IPS-18c (cell line): ENCODE measurements around the gene ZNF253.
"Not testable (repeated sequence)": the region's sequence is repeated elsewhere in the genome, so short reads cannot be mapped to it uniquely, and the experiment has no call there.

ENCODE experiments used
- H3K4me3 ChIP-seq: 2 replicates; pipeline ENCODE4 v1.7.0; 2013; ENCODE audit warnings: low read depth, mild to moderate bottlenecking, low read length, moderate library complexity; ENCODE audit not compliant: insufficient read depth
- H3K9me3 ChIP-seq: one replicate; pipeline ENCODE4 v1.6.1; 2013; ENCODE audit warnings: mild to moderate bottlenecking, low read length, moderate library complexity; ENCODE audit not compliant: control insufficient read depth, insufficient read depth

Gene ZNF253

DNA sequence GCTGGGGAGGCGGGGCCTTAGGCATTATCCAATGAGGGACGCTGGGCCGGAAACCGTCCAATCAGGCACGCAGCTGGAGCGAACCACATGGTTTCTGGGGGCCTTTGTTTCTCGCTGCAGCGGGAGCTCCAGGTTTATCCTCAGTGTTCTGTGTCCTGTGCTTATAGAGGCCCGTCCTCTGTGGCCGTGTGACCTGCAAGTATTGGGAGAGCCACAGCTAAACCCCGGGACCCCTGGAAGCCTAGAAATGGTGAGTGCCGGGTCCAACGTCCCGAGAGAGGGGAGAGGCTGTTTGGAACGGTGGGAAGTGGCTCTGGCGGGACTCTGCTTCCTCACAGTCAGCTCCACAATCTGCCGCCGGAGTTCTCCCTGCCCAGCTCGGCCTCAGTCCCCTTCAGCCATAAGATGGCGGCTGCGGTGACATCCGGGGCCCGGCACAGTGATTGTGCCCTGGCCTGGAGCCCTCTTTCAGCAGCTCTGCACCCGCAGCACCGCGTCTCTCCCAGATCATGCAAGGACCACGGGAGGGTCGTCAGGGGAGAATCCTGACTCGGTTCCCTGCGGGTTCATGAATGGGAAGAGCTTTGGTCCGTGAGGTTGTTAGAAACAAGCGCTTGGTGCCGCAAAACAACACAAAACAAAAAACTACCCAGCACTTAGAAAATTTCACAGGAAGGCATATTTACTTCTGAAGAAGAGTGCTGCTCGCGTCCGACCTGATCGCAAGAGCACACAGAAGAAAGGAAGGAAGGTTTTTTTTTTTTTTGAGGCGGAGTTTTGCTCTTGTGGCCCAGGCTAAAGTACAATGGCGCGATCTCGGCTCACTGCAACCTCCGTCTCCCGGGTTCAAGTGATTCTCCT lies at the start of gene ZNF253:
Gene ZNF253 (plus strand): TSS at position 133 of the 861 bp plus-strand sequence. CDS start 115 bp downstream, at position 248.
- no peaks in the 10 kb centered on the region for H3K9me3 ChIP-seq

DNA sequence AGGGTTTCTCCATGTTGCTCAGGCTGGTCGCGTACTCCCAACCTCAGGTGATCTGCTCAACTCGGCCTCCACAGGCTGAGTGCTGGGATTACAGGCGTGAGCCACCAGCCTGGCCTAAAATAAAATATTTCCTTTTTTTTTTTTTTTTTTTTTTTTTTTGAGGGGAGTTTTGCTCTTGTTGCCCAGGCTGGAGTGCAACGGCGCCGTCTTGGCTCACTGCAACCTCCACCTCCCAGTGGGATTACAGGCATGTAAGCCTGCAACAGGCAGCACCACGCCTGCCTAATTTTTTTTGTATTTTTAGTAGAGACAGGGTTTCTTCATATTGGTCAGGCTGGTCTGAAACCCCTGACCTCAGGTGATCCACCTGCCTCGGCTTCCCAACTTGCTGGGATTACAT lies 49.0 kb upstream of the ZNF253 start:
- no peak overlapping the region for H3K4me3 ChIP-seq
- H3K9me3 ChIP-seq, result peaks cover 7% of the 10 kb centered on the region

More for the DNA sequence above, at the start of gene ZNF253:
- peak within 1 kb of the TSS; percentile 92 for H3K4me3 ChIP-seq

- no peak overlapping the region for H3K4me3 ChIP-seq
- H3K9me3 ChIP-seq, result peaks cover 7% of the 10 kb centered on the region
Observed at GRCh38 chr19:19817357-19817756, 48.3 kb upstream of the ZNF253 start.

DNA sequence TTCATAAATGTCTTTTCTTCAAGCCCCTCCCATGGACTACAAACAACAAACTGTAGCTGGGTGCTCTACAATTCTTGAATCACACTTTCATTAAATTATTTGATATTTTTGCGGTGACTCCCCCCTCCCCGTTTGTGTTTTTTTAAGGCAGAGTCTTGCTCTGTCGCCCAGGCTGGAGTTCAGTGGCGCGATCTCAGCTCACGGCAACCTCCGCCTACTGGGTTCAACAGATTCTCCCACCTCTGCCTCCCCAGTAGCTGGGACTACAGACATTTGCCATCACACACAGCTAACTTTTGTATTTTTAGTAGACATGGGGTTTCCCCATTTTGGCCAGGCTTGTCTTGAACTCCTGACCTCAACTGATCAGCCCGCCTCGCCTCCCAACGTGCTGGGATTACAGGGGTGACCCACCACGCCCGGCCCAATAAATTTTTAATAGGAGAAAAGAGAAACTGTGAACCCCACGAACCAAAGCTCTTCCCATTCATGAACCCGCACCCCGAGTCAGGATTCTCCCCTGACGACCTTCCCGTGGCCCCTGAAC lies 44.8 kb upstream of the ZNF253 start:
- H3K4me3 ChIP-seq, result peak overlapping the region; percentile 88

DNA sequence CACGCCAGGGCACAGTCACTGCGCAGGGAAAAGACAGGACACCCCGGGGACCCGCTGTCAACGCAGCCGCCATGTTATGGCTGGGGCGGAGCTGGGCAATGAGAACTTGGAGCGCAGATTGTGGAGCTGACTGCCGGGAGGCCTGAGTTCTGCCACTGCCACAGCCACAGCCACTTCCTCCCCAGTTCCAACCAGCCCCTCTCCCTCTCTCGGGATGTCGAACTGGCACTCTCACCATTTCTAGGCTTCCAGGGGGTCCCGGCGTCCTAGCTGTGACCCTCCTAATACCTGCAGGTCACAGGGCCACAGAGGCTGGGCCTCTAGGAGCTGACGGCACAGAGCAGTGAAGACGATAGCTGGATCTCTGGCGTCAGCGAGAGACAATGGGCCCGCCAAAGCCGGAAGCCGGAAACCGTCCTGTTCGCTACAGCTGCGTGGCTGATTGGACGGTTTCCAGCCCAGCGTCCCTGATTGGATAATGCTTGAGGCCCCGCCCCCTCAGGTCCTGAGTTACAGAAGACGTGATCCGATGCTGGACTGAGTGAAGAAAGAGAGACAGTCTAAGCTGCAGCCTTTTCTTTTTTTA lies 44.2 kb upstream of the ZNF253 start, which contains the start of gene ZNF506:
Gene ZNF506 (minus strand): TSS at position 385 of the 586 bp plus-strand sequence. CDS start 147 bp downstream, at position 238.
- Histone ChIP-seq H3K9me3 (peaks cover 9% of the 10 kb centered on the region), H3K4me3 (peak within 1 kb of the TSS; percentile 88)

More for the DNA sequence above, 44.8 kb upstream of the ZNF253 start:
- peaks cover 9% of the 10 kb centered on the region for H3K9me3 ChIP-seq

GRCh38 chr19:19821976-19822375 lies 43.7 kb upstream of the ZNF253 start:
- H3K9me3 ChIP-seq, result not testable (repeated sequence)
- H3K4me3 ChIP-seq, result peak overlapping the region; percentile 88; the same call in 1 of the 2 replicates

GRCh38 chr19:19823916-19824315 lies 41.8 kb upstream of the ZNF253 start:
- Histone ChIP-seq H3K4me3 (no peak overlapping the region), H3K9me3 (peaks cover 7% of the 10 kb centered on the region)

DNA sequence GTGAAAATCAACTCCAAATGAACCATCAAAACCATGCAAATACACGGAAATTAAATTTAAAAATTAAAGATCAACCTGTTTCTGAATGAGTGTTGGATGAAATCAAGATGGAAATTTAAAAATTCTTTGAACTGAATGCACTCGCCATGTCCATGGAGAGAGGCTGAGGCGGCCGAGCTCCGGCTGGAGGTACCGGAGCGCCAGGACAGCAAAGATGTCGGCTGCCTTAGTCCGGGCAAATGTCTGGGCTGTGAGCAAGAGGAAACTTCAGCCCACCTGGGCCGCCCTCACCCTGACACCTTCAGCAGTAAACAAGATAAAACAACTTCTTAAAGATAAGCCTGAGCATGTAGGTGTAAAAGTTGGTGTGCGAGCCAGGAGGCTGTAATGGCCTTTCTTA lies 38.8 kb upstream of the ZNF253 start:
- H3K4me3 ChIP-seq, result no peak overlapping the region
- peaks cover 15% of the 10 kb centered on the region for H3K9me3 ChIP-seq

GRCh38 chr19:19835560-19836038 lies 30.1 kb upstream of the ZNF253 start:
- no peak overlapping the region for H3K4me3 ChIP-seq
- peaks cover 19% of the 10 kb centered on the region for H3K9me3 ChIP-seq

- H3K4me3 ChIP-seq, result no peak overlapping the region
- H3K9me3 ChIP-seq, result peaks cover 3% of the 10 kb centered on the region
Observed at GRCh38 chr19:19847781-19848180, 17.9 kb upstream of the ZNF253 start.

- Histone ChIP-seq H3K4me3 (no peak overlapping the region), H3K9me3 (peaks cover 3% of the 10 kb centered on the region)
Observed at GRCh38 chr19:19849056-19849455, 16.6 kb upstream of the ZNF253 start.

DNA sequence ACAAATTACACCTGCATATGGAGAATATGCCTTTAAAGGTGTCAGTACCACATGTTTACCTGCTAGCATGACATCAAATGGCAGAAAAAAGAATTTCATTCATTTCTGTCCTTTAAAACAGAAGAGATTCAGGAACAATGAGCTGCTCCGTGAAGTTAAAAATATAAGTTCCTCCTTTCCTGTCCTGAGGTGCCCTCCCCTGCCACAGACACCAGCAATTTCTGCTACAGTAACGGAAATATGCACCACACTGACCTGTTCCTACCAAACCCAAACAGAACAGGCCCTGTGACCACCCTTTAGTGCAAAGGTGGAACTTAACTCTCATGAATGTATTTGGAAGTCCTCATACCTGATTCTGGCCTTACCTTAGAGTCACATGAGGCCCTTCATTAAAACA lies 13.9 kb upstream of the ZNF253 start:
- not testable (repeated sequence) for H3K4me3 ChIP-seq, H3K9me3 ChIP-seq

GRCh38 chr19:19858751-19859150 lies 6.9 kb upstream of the ZNF253 start:
- Histone ChIP-seq H3K9me3 (no peaks in the 10 kb centered on the region), H3K4me3 (no peak overlapping the region)

DNA sequence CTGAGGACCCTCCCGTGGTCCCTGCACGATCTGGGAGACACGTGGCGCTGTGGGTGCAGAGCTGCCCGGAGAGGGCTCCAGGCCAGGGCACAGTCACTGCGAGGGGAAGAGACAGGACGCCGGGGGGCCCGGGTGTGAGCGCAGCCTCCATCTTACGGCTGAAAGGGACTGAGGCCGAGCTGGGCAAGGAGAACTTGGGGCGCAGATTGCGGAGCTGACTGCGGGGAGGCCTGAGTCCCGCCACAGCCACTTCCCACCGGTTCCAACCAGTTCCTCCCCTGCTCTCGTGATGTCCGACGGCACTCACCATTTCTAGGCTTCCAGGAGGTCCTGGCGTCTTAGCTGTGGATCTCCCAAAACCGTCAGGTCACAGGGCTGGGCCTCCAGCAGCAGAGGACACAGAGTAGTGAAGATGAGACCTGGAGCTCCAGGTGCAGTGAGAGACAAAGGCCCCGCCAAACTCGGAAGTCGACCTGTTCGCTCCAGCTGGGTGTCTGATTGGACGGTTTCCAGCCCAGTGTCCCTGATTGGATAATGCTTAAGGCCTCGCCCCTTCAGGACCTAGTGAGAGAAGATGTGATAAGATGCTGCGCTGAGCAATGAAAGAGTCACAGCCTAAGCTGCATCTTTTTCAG lies 4.8 kb upstream of the ZNF253 start:
- Histone ChIP-seq H3K4me3 (peak overlapping the region; percentile 2; the same call in 1 of the 2 replicates), H3K9me3 (no peaks in the 10 kb centered on the region)

GRCh38 chr19:19866611-19867248 lies 1.0 kb downstream of the ZNF253 start:
- peak overlapping the region; percentile 92 for H3K4me3 ChIP-seq
- no peaks in the 10 kb centered on the region for H3K9me3 ChIP-seq

DNA sequence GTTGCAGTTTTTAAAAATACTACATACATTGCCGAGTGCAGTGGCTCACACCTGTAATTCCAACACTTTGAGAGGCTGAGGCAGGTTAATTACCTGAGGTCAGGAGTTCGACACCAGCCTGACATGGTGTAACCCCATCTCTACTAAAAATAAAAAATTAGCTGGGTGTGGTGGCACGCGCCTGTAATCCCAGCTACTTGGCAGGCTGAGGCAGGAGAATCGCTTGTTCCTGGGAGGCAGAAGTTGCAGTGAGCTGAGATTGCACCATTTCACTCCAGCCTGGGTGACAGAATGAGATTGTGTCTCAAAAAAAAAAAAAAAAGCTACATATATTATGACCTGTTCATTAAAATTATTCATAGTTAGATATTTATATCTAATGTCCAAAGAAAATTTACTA lies 4.4 kb downstream of the ZNF253 start:
- not testable (repeated sequence) for H3K4me3 ChIP-seq, H3K9me3 ChIP-seq

DNA sequence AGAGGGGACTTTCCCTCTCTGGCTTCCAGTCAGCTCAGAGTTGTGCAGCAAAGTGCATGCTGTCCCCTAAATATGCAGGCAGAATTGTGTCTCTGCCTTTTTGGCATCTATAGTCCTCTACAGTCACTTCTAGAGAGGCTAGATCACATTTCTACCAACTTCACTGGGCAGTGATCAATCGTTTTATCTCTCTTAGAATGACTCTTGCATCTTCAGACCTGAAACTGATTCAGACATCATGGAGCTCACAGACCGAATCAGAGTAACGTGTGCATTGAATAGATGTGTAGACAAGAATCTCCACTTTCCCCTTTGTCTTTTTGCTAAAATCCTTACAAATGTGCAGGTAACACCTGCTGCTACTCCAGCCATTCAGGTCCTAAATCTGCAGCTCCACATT lies 6.2 kb downstream of the ZNF253 start:
- Histone ChIP-seq H3K9me3 (peaks cover 4% of the 10 kb centered on the region), H3K4me3 (no peak overlapping the region)
